ENCODE results near the gene TBC1D4.
"Not testable (repeated sequence)": the region's sequence is repeated elsewhere in the genome, so short reads cannot be mapped to it uniquely, and the experiment has no call there.

- not testable (repeated sequence) for TF ChIP-seq CTCF (conservative IDR thresholded peaks at IDR 0.05; ENCODE audit: low read depth, low read length); EZH2phosphoT487 (IDR thresholded peaks at IDR 0.05; ENCODE audit: borderline replicate concordance, low read length)
Observed at GRCh38 chr13:75240240-75240639, 241.7 kb downstream of the TBC1D4 start.
